Measurements from ENCODE around the gene IFIH1.

The IFIH1 gene

DNA sequence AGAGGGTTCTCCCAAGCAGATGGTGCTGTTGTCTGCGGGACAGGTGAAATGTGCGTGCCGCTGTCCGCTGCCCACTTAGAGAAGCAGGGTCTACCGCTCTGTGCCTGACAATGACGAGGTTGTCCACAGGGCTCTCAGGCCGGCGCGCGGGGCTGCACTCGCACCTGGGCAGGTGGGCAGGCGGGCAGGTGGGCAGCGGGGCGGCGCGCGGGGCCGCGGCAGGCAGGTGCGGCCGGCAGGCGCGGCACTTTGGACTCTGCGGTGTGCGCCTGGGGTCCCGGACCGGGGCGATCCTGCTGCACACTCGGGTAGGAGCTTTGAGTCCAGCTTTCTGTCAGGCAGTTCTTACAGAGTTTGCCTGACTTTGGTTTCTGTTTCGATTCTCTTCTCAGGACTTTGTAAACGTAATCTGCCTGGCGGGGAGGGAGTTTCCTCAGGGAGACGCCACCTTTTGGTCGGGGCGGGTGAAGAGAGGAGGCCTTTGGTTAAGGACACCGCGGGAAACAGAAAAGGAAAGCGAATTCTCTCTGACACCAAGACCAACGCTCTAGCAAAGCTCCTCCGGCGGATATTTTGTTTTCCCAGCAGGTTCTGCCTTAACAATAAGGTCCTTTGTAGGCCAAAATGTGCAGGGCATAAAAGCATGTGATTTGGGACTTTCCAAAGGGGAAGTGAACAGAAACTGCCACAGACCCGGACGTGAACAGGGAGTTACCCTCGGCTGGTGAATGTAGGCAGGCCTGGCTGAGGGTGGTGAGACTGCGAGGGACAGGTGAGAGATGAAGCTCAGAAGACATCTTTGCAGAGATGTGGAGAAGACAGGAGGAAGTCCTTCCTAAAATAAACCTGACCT lies at the start of gene IFIH1:
TSS of gene IFIH1 (minus strand) at position 357 of the 853 bp plus-strand sequence. CDS start 377 bp downstream, outside the sequence.
- H3K36me3 ChIP-seq, result no peaks in the 10 kb centered on the region
- H3K4me1 ChIP-seq, result peaks cover 0 to 31% (median 17%) of the 10 kb centered on the region in 4 donors
- DNase-seq, result peak; percentile 87 to 90
- H3K27ac ChIP-seq, result peak within 1 kb of the TSS; percentile 74 to 88
- H3K27me3 ChIP-seq, result no peaks in the 10 kb centered on the region
- TF ChIP-seq, protein P1, sequence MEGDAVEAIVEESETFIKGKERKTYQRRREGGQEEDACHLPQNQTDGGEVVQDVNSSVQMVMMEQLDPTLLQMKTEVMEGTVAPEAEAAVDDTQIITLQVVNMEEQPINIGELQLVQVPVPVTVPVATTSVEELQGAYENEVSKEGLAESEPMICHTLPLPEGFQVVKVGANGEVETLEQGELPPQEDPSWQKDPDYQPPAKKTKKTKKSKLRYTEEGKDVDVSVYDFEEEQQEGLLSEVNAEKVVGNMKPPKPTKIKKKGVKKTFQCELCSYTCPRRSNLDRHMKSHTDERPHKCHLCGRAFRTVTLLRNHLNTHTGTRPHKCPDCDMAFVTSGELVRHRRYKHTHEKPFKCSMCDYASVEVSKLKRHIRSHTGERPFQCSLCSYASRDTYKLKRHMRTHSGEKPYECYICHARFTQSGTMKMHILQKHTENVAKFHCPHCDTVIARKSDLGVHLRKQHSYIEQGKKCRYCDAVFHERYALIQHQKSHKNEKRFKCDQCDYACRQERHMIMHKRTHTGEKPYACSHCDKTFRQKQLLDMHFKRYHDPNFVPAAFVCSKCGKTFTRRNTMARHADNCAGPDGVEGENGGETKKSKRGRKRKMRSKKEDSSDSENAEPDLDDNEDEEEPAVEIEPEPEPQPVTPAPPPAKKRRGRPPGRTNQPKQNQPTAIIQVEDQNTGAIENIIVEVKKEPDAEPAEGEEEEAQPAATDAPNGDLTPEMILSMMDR (IDR thresholded peaks at IDR 0.05), result peak in 1 of 2 experiments; percentile 6
- intact Hi-C loops (cut with DNase I; ENCODE audit: low total_unique reads), result no loop called here
- H3K4me3 ChIP-seq, result peak within 1 kb of the TSS; percentile 73 to 77
- no peaks in the 10 kb centered on the region for H3K9me3 ChIP-seq

DNA sequence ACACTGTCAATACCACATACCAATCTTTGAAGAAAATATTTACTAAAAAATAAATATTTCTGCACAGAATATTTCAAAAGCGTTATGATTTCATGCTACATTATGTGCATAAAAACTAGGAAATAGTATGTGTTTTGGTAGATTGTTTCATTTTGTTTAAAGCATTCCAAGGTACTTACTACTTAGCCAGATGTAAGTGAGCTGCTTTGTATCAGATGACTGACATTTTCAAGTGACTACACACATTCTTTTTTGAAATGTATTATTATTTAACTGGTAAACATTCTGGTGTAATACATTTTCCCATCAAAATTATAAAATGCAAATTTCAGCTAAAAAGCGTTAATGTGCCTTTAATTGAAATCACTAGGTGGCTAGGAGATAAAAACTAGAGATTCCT lies 46.9 kb upstream of the IFIH1 start:
- intact Hi-C loops (cut with DNase I; ENCODE audit: low total_unique reads), result no loop called here
- Histone ChIP-seq H3K36me3 (peaks cover 0 to 10% (median 0%) of the 10 kb centered on the region in 3 donors), H3K4me1 (peaks cover 0 to 22% (median 11%) of the 10 kb centered on the region in 4 donors), H3K4me3 (no peak overlapping the region), H3K27ac (no peak overlapping the region), H3K27me3 (no peaks in the 10 kb centered on the region), H3K9me3 (no peaks in the 10 kb centered on the region)
- no peak for DNase-seq
- TF ChIP-seq, protein P1 (IDR thresholded peaks at IDR 0.05), result no peak

- no peak for DNase-seq
- TF ChIP-seq, protein P1 (IDR thresholded peaks at IDR 0.05), result no peak
- peaks cover 0 to 23% (median 8%) of the 10 kb centered on the region in 4 donors for H3K4me1 ChIP-seq
- no peaks in the 10 kb centered on the region for H3K36me3 ChIP-seq
- H3K9me3 ChIP-seq, result no peaks in the 10 kb centered on the region
- intact Hi-C loops (cut with DNase I; ENCODE audit: low total_unique reads), result no loop called here
- no peaks in the 10 kb centered on the region for H3K27me3 ChIP-seq
- peak overlapping the region; percentile 81 to 83 for H3K27ac ChIP-seq
- H3K4me3 ChIP-seq, result peak overlapping the region; percentile 83 to 90
These were observed 26.1 kb upstream of the IFIH1 start for GRCh38 chr2:162344617-162344950.

GRCh38 chr2:162343824-162344616 lies 25.5 kb upstream of the IFIH1 start, which contains the start of gene GCA:
GCA (plus strand) TSS chr2:162344132; CDS start chr2:162344249, 117 bp downstream.
- DNase-seq, result peak; percentile 96 to 99
- Histone ChIP-seq H3K36me3 (no peaks in the 10 kb centered on the region), H3K4me3 (peak within 1 kb of the TSS; percentile 83 to 90), H3K9me3 (no peaks in the 10 kb centered on the region), H3K4me1 (peaks cover 0 to 23% (median 8%) of the 10 kb centered on the region in 4 donors), H3K27me3 (no peaks in the 10 kb centered on the region), H3K27ac (peak within 1 kb of the TSS; percentile 81 to 83)
- intact Hi-C loops (cut with DNase I; ENCODE audit: low total_unique reads), result no loop called here
- TF ChIP-seq, protein P1 (IDR thresholded peaks at IDR 0.05), result peak in 1 of 2 experiments; percentile 27

GRCh38 chr2:162343492-162343823 lies 25.0 kb upstream of the IFIH1 start:
- peak overlapping the region; percentile 81 to 83 for H3K27ac ChIP-seq
- TF ChIP-seq, protein P1 (IDR thresholded peaks at IDR 0.05), result no peak
- intact Hi-C loops (cut with DNase I; ENCODE audit: low total_unique reads), result no loop called here

More at GRCh38 chr2:162343492-162343823, 25.0 kb upstream of the IFIH1 start:
- H3K36me3 ChIP-seq, result no peaks in the 10 kb centered on the region
- peaks cover 0 to 23% (median 8%) of the 10 kb centered on the region in 4 donors for H3K4me1 ChIP-seq
- peak overlapping the region; percentile 83 to 90 for H3K4me3 ChIP-seq
- no peak for DNase-seq
- H3K27me3 ChIP-seq, result no peaks in the 10 kb centered on the region
- H3K9me3 ChIP-seq, result no peaks in the 10 kb centered on the region
